ENCODE measurements around the gene MLLT3. TPM values are rescaled to one million over a fixed set of nuclear protein-coding genes. Genes with fewer than 3 reads are reported as not detected.

MLLT3 gene
- total RNA-seq, 3 donors from 2014 or later, result 8.8 to 30.3 (median 22.6) TPM

DNA sequence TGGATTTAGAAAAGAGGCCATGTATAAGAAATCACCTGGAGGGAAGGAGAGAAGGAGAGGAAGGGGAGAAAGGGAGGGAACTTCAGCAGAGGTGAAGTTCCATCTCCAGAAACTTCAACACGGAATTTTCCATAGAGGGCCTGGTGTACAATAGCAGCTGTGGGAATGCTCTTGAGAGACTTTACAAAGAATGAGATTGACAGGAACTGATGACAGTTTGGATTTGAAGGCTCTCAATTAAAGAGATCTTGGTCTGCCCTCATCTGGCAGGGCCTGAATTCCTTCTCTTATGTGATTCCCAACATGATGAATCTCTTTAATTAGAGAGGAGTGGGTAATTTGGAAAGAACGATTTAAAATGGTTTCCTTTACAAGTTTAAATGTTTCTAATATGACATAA lies 143.5 kb downstream of the MLLT3 start:
- H3K27ac ChIP-seq, result no peak overlapping the region
- H3K9me3 ChIP-seq, result no peaks in the 10 kb centered on the region
- no peak for TF ChIP-seq POLR2AphosphoS5 (IDR thresholded peaks at IDR 0.05)
- TF ChIP-seq, protein P1, sequence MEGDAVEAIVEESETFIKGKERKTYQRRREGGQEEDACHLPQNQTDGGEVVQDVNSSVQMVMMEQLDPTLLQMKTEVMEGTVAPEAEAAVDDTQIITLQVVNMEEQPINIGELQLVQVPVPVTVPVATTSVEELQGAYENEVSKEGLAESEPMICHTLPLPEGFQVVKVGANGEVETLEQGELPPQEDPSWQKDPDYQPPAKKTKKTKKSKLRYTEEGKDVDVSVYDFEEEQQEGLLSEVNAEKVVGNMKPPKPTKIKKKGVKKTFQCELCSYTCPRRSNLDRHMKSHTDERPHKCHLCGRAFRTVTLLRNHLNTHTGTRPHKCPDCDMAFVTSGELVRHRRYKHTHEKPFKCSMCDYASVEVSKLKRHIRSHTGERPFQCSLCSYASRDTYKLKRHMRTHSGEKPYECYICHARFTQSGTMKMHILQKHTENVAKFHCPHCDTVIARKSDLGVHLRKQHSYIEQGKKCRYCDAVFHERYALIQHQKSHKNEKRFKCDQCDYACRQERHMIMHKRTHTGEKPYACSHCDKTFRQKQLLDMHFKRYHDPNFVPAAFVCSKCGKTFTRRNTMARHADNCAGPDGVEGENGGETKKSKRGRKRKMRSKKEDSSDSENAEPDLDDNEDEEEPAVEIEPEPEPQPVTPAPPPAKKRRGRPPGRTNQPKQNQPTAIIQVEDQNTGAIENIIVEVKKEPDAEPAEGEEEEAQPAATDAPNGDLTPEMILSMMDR (IDR thresholded peaks at IDR 0.05), result no peak
- no peak for TF ChIP-seq POLR2A (IDR thresholded peaks at IDR 0.05)
- no peak overlapping the region for H3K4me3 ChIP-seq
- intact Hi-C loops (cut with DNase I; ENCODE audit: low total_unique reads), result loop anchor here (2.0 kb wide), 1 partner anchor 38 kb away; no protein-coding TSS in a partner anchor
- no peaks in the 10 kb centered on the region for H3K27me3 ChIP-seq
- H3K4me1 ChIP-seq, result no peaks in the 10 kb centered on the region
- H3K36me3 ChIP-seq, result no peaks in the 10 kb centered on the region
- no peak for DNase-seq (ENCODE audit: low spot score in 2 of 2)

DNA sequence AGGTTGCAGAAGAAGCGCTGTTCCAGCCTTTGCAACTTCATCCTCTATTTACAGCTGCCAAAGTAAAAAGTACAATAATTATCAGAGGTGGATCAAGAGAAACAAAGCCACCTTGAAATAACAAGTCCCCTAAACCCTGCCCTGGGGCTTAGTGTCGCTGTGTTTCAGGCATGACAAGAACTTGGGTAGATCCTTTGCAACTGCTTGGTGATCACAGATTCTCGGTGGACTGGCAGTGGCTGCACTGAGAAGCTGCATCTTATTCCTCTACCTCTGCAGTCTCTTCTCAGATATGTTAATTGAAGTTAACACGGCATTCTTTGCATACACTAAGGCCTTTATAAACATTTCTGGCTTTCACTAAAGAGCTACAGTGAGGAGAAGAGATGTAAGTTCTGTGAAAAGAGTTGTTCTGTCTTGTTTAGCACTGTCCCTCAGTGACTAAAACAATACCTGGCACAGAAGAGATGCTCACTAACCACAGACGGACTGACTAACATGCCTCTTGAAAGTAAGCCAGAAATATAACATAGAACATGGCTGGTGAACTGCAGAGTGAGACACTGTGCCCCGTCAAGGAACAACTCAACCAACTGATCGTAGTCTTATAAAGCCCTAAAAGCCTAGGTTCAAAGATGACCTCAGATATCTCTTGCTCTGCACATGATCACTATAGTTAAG lies 144.2 kb downstream of the MLLT3 start:
- no peak for DNase-seq (ENCODE audit: low spot score in 2 of 2)
- Histone ChIP-seq H3K27me3 (no peaks in the 10 kb centered on the region), H3K36me3 (no peaks in the 10 kb centered on the region), H3K9me3 (no peaks in the 10 kb centered on the region), H3K27ac (no peak overlapping the region), H3K4me3 (no peak overlapping the region), H3K4me1 (no peaks in the 10 kb centered on the region)
- TF ChIP-seq, protein P1 (IDR thresholded peaks at IDR 0.05), result no peak
- TF ChIP-seq POLR2AphosphoS5 (IDR thresholded peaks at IDR 0.05), result no peak
- TF ChIP-seq POLR2A (IDR thresholded peaks at IDR 0.05), result no peak
- intact Hi-C loops (cut with DNase I; ENCODE audit: low total_unique reads), result loop anchor here (2.0 kb wide), 1 partner anchor 39 kb away; no protein-coding TSS in a partner anchor

DNA sequence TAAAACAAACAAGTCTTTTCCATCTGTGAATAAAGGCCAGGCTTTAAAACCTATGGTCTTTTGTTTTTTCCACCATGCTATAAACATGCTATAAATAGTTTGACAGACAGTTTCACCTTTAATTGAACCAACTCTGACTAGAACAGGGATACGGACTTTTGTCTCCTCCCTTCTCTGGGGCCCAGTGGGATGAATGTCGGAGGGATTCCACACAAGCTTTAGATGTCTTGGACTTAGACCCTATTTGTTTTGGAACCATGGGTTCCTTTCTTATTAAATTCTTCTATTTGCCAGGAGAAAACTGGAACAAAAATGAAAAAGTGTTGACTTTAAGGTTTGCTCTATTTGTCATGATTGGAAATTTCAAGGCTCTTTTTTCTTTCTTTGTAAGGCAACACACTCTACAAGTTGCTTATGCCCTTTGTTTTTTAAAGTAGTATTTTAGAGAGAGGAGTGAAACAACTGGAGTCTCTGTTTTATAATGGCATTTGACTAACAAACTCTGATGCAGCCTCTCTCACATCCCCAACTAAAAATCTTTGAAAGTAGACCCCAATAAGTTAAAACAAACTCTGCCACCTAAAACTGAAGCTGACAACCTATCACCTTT lies 145.3 kb downstream of the MLLT3 start:
- TF ChIP-seq POLR2A (IDR thresholded peaks at IDR 0.05) (no peak), POLR2AphosphoS5 (IDR thresholded peaks at IDR 0.05) (no peak)
- TF ChIP-seq, protein P1 (IDR thresholded peaks at IDR 0.05), result no peak
- Histone ChIP-seq H3K4me1 (no peaks in the 10 kb centered on the region), H3K4me3 (no peak overlapping the region), H3K27me3 (no peaks in the 10 kb centered on the region), H3K36me3 (no peaks in the 10 kb centered on the region), H3K27ac (no peak overlapping the region), H3K9me3 (no peaks in the 10 kb centered on the region)
- intact Hi-C loops (cut with DNase I; ENCODE audit: low total_unique reads), result no loop called here
- no peak for DNase-seq (ENCODE audit: low spot score in 2 of 2)

DNA sequence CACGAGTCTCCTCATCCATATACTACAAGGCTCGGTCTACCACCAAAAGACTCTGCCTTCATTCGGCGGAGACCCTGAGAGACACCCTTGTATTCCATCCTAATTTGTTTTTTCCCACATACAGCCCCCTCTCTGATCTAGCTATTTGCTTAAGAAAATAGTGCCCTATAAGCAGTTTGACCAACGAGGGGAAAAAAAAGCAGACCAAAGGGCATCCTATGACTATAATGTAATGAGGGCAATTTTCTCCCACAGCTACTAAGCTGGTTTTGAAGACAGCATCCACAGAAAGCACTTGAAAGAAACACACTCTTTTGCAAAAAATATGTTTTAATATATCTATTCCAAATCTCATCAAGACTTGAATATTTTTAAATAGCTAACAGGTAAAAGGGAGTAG lies 147.8 kb downstream of the MLLT3 start:
- intact Hi-C loops (cut with DNase I; ENCODE audit: low total_unique reads), result no loop called here
- Histone ChIP-seq H3K27me3 (no peaks in the 10 kb centered on the region), H3K27ac (no peak overlapping the region), H3K9me3 (no peaks in the 10 kb centered on the region), H3K4me1 (no peaks in the 10 kb centered on the region), H3K36me3 (no peaks in the 10 kb centered on the region), H3K4me3 (no peak overlapping the region)
- no peak for DNase-seq (ENCODE audit: low spot score in 2 of 2)
- TF ChIP-seq, protein P1 (IDR thresholded peaks at IDR 0.05), result no peak
- TF ChIP-seq POLR2A (IDR thresholded peaks at IDR 0.05) (no peak), POLR2AphosphoS5 (IDR thresholded peaks at IDR 0.05) (no peak)

DNA sequence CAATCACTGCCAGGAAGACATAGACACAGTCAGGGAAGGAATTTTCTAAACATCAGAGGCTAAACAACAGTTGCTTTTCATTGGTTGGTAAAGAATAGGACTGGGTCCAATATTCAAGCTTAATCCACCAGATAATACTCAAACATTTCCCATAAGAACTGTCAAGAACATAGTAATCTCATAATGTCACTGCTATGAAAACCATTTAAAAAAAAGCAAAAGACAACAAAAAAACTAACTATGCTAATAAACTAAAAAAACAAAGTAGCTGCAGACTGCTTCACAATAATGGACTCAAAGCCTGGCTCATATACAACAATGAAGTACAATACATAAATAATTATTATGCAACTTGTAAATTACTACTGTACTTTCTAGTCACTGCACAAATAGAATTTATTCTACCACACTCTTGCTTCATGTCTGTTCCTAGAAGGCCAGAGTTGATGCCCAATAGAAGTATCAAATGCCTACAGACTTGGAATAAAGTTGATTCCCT lies 148.7 kb downstream of the MLLT3 start:
- no peak for DNase-seq (ENCODE audit: low spot score in 2 of 2)
- intact Hi-C loops (cut with DNase I; ENCODE audit: low total_unique reads), result no loop called here
- no peak for TF ChIP-seq POLR2A (IDR thresholded peaks at IDR 0.05)
- TF ChIP-seq, protein P1 (IDR thresholded peaks at IDR 0.05), result no peak

More for the DNA sequence above, 148.7 kb downstream of the MLLT3 start:
- Histone ChIP-seq H3K27ac (no peak overlapping the region), H3K27me3 (no peaks in the 10 kb centered on the region), H3K4me3 (no peak overlapping the region), H3K9me3 (no peaks in the 10 kb centered on the region), H3K4me1 (no peaks in the 10 kb centered on the region), H3K36me3 (no peaks in the 10 kb centered on the region)
